GM18870 (cell line): ENCODE results near the gene CCNL1.
A peak's percentile ranks its signal among the peaks of the same experiment; 100 is the strongest.
"Not testable (repeated sequence)": the region's sequence is repeated elsewhere in the genome, so short reads cannot be mapped to it uniquely, and the experiment has no call there.

ENCODE experiments used
- ATAC-seq: cut with Tn5 transposase; IDR thresholded peaks from one replicate; pipeline ENCODE4 v1.9.1; 2021; ENCODE audit warnings: moderate library complexity; ENCODE audit not compliant: unreplicated experiment

CCNL1 gene

DNA sequence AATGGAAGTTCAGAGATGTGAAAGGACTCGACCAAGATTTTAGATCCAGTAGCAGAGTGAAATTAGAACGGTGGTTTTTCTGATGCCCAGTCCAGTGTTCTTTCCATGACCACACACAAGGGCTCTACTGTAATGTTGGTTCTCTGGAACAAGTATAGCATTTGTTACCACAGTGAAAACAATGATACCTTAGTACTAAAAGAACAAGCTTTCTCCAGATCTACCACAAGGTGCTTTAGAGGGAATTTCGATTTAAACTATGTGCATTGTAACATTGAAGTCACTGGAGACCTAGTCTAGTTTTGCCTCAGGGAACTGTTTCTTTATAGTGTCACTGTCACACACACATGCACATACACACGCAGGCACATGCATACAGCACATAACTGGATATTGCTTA lies 12.8 kb upstream of the CCNL1 start:
- no peak for ATAC-seq

DNA sequence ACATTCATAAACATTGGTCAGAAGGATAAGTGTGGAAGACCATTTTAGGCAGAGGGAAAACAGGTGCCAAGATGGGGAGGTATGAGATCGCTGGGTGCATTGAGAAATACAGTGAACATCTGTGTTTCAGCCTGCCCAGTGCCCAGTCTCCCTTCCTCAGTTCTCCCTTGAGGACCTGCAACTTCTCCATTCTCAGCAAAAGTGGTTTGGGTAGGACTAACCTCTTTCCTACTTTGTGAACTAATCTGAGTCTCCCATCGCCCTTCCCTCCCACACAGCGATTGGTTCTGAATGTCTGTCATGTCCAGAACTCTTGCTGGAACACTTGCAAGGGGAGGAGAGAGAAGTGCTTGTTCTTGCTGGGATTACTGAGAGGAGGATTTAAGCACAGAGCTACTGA lies 10.9 kb upstream of the CCNL1 start:
- ATAC-seq = no peak

DNA sequence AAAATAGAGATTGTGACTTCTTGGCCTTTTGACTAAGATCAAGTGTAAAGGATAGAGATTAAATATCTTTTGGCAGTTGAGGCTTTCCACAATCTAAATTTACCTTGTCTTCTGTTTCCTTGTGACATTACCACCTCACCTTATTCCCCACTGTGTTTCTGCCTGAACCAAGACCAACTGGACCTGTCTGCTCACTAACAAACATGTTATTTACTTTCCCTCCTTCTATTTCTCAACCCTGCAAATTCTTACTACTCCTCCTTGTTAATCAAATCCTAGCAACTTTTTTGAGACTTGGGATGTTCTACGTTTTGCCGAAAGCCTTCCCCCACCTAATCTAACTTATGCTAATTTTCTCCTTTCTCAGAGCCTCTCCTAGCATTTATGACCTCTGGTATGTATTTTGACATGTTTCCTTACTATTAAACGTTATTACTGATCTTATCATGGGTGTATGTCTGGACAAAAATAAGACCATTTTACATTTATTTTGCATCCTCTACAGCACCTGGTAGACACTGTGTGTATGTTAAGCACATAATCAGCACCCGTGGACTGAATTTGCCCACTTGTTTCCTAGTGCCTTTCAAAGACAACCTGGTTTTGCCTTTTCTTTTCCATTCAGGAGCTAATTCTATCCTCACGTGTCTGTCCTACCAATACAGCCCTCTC lies 7.6 kb upstream of the CCNL1 start:
- no peak for ATAC-seq

DNA sequence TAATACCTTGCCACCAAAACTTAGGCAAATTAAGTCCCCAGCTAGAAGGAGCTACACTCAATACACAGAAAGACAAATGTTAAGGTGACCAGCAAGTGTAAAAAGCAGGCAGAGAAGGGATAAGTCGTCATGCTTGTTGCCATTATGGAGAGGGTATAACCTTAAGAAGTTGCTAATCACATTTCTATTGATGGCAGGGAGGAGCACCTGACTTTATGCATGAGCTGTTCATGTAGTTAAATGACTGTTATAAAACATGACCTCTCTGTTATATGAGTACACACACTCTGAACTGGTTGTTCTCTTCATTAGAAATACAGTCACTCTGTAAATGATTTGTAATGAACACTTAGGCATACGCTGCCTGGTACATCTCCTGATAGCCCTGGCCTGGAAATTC lies 6.6 kb upstream of the CCNL1 start:
- ATAC-seq = peak; percentile 81

DNA sequence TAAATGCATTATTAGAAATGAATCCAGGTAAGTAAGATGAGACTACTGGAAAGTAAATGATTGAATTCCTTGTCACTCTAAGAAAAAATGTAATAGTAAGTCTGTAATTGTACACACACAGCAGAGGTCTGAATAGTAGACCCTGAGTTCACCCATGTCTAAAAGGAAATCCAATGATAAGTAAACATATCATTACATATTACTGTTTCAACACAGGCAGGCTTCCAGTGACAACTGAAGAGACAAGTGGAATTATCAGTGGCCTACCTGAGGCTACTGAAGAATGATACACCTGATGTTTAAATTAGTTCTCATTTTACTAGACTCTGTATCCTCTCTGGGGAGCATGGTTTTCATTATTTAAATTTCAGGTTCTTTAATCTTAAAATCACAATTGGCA lies 6.2 kb upstream of the CCNL1 start:
- ATAC-seq = no peak

DNA sequence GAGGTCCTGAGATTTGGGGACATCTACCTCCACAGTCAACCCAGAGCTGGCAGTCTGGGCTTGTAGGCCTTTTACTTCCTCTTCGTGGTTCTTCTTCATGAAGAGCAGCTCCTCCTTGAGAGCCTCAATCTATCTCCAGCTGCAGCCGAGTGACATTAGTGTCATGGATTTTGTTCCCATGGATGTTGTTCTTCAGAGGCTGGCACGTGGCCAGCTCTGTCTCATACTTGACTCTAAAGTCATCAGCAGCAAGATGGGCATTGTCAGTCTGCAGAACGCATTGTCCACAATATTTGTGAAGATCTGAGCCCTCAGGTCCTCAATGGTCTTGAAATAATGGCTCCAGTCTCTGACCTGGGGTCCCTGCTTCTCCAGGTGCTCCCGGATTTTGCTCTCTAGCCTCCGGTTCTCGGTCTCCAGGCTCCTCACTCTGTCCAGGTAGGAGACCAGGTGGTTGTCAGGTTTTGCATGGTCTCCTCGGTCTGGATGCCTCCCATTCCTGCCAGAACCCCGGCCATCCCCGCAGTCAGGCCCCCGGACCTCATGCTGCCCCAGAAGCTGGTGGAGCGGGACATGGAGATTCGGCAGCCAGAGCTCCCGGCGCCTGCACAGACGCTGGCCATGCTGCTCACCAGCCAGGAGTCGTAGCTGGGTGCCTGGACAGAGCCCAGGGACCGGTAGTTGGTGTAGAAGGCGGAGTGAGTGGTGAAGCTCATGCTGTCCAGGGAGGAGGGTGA lies 3.4 kb upstream of the CCNL1 start:
- ATAC-seq = no peak

DNA sequence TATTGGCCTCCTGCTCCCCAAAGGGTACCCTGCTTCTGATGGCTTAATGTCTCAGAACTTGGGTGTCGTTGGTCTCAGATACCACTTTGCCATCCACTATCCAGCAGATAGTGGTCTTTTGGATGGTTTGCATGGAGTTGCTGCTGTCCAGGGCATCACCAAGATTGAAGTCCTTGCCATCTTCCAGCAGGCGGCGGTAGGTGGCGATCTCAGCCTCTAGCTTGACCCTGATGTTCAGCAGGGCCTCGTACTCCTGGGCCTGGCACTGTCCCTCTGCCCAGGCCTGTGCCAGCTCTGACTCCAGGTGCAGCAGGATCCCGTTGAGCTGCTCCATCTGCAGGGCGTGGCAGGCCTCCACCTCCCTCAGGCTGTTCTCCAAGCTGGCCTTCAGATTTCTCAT lies 2.7 kb upstream of the CCNL1 start:
- not testable (repeated sequence) for ATAC-seq

DNA sequence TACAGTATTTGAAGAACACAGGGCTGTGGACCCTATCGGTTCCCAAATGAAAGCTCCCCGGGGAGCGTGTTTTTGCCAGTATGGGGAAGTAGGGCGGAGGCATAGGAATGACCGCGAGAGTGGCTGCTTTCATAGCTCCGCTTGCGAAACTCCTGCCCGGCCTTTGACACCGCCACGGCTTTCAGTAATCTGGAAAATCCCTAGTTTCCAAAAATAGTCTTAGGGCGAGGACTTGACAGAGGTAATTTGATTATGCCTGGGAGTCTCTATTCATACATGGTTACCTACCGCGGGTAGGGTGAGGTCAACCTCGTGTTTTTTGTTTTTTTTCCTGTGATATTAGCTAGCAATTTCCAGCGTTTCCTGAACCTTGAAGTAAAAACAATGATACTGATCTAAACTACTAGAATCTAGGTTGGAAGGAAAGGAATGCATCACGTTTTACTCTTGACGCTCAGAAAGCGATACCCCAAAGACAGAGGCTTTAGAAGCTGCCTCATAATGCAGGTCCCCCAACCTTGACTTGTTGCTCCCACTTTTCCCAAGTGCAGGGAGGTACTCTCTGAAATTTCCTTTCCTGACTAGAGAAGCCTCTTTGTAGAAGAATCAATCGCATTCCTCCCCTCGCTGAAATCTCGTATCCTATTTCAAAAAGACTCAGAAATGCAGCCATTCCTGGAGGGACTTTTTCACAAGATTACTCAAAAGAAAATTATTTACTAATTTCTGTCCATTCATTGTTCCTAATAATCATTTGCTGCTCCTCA lies 894 bp upstream of the CCNL1 start:
- peak; percentile 37 for ATAC-seq

DNA sequence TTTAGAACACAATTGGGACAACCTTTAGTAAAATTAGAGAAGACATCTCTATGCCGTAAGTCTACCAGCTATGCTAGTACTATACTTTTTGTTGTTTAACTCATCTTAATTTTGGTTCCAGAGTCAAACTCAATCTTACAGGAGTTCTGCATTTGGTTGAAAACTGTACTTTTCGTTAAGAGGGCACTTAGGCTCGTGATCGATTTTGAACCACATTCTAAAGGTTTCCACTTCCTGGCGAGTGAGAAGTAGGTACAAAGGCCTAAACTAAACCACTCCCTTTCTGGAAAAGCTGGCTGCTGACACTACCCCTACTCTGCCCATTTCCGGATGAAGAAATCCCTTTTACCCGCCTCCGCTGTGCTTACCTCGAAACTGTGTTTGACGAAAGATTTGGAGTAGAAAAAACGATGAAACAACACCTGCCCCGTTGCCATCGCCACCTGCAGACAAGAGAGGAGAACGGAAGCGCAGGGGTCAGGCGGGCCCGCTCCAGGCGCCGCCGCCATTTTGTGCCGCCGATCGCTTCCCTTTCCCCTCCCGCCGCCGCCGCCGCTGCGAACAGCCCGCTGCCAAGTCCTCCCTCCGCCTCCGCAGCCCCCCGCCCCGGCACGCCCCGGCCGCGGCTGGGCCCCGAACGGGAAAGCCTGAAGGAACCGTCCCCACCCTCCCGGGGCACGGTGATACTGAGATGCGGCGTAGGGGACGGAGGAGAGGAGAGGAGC lies 748 bp downstream of the CCNL1 start:
- peak; percentile 30 for ATAC-seq

DNA sequence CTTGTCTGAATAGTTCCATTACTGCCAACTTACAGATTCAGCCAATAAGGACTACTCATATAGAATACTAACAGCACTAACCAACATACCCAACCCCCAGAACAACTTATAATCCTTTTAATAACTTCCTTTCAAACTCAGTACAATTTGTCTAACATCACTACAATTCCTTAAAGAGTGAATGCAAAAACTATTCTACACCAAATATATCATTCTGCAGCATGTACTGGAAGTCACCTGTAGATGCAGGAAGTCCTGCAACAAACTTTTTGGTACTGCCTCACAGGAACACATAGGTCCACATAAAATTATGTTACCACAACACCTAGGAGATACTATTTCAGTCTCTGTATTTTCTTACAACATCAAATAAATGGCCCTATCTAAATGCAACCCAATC lies 2.1 kb downstream of the CCNL1 start:
- ATAC-seq = no peak

DNA sequence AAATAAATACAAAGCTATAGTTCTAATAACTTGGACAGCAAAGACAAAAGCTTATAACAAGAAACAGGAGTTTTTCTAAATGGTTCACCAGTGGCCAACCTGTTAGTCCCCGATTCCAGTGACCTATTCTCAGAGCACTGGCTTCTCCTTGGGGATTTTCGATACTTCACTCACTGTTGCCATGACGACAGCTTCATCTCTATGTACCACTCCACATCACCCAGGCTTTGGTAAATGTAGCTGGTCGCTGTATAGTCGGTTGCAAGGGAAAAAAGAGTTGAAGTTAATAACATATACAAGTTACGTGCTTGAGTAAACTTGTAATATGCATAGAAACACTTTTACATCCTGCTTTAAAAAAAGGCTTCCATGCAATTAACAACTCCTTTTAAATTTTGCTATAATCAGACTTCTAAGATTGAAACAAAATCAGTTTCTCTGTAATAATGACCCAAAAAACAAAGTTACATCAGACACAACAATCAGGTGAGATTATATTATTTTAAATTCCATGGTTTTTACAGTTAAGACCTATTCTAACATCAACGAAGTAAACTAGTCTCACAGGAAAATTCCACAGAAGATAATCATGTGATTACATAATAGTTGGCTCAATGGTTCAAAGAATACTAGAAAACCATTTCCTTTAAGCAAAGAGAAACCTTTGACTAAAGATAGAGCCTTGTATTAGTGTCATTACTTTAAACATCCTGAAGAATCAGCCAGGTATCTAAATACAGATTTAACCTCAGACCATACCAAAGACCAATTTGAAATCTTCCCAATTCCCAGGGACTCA lies 2.9 kb downstream of the CCNL1 start:
- ATAC-seq = no peak

DNA sequence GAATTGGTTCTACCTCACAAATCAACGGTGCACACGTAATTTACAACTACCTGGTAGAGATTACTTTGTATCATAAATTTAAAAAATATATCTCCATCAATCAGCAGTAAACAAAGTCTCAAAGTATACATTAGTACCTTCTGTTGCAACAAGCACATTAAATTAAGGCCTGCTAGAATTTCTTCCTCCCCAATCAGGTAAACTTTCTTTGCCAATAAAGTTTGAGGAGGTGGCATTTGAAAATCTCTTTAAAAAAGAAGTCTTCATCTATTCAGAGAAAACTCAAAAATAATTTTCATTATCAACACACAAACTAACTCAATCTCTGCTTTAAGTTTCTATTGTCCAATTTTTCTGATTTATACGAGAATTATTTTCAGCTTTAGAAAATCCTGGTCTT lies 4.4 kb downstream of the CCNL1 start:
- no peak for ATAC-seq

DNA sequence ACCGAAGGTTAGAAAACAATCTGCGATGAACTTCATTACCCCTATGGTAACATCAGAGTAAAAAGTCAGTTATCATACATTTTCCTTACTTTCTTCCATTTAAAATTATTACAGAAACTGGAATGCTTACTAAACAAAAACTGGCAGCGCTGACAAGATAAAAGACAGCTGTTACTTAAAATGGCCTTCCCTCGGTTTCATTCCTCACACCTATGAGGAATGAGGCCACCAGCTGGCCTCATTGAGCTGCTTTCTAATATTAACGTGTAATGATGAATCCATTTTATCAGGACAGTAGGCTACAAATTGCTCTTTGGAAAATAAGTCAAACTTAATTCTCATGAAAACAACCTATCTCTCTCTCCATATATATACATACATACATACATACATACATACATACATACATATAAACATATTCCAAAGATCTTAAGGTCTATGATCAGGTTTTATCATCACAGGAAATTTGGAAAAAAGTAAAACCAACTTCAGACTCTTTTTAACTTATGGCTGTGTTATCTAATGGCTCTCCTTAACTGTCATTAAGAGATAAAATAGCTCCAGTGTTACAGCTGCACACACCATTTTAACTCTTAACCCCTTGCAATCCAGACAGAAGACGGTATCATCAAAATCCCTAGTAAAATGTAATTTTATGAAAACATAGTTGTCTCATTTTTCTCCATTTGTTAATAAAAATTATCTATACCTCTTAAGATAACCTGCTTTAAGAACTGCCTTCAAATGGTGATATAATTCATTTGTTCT lies 5.2 kb downstream of the CCNL1 start:
- ATAC-seq = no peak

DNA sequence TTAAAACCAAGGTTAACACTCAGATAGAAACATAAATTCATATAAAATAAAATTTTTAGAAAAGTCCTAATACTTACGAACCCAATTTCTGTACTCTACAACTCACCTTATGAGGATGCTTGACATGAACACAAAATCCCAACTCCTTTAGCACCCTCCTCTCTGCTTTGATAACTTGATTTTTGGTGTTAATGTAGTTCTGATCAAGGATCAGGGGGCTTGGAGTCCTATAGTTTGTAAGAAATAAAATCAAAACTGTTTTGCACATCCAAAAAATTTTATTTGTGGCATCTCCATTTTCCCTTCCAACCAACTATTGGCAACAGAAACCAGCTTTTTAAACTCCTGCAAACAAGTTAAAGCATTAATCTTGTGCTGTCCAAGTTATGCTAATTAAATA lies 7.0 kb downstream of the CCNL1 start:
- no peak for ATAC-seq

DNA sequence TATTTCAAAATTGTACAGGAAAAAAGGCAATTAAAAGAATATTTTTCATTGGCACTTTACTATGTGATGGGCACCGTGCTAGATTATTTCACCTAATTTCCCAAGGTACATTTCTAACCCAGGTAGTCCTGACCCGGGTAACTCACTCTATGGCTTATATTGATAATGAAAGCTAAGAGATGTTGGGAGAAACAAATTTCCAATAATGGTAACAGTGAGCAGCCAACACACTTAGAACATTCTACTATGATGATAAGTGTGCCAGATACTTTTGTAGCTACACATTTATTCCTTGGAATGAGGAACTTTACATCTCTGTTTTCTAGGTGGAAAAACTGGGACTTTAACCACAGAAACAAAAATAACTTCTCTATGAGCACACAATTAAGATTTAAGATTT lies 7.5 kb downstream of the CCNL1 start:
- no peak for ATAC-seq

DNA sequence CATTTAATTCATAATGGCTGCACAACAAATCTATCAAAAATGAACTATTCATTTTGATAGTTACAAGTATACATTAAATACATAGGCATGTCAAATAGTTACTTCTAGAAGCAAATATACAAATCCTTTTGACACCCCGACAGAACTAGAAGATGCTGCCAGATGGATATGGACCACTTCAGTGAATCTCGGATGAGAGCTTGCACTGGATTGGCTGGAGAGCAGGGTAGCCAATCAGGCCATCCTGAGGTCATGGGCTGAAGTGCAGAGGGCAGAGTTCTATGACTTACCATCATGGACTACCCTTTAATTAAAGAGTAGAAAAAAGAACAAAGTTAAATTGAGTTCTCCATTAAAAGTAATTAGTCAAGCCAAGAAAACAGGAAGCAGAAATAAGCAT lies 8.3 kb downstream of the CCNL1 start:
- no peak for ATAC-seq

DNA sequence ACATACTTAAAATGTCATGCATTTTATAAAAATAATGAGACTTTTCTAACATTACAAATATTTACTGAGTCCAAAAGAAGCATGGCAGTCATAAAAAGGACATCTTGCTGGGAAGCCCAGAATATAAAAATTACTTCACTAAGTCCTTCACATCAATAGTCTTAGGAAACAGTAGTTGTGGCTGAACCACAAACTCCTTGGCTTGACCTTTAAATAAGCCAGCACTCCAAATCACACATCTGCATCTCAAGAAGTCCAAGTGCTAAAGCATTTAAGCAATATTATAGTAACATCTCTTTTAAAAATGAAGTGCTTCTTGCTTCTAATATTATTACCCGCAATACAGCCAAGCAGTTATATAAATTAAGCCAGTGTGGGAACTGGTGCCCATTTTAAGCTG lies 8.8 kb downstream of the CCNL1 start:
- no peak for ATAC-seq

DNA sequence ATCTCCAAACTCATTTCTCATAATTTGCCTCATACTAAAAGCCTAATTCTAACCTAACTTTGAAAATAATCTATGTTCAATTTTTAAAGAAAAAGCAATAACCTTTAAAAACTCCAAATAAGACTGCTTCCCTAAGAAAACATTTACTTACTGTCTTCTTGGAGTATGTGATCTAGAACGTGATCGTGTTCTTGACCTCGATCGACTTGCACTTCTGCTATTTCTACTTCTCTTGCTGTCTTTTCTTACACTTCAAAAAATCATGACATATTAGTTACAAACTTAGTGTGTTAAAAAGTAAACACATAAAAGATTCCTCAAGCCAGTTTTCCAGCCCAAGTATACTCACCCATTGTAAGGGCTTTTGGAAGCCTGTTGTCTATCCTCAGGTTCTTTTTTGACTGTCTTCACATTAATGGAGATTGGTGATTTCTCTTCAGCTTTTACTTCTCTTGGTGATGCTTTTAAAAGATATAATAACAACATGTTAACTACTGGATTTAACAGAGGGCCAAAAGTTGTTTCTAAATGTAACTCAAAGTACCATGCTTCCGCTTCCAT lies 10.7 kb downstream of the CCNL1 start:
- ATAC-seq = no peak

DNA sequence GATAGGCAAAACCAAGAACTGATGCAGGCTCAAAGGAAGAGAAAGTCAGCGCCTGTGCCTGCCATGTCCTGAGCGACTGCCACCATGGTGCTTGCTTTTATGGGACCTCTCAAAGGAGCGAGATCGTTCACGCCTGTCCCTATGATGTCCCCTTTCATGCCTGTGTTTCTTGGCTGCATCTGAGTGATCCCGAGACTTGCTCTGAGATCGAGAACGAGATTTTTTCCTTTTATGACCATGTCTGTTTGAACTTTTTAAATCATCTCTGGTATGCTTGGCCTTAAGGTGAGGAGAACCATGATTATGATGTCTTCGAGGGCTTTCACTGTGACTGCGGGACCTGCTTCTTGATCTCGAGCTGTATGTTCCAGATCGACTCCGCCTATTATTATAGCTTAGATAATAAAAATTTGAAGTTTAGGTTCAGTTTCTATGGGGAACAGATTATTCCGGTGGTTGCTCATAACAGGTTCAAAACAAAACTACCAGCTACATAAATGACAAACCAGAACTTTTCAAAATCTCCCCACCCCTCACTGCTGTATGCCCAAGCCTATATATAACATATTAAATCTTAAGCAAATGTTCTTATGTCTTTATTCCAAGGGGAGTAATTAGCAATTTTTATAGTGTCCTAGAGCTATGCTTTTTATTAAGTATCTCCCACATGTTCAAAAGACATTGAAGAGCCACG lies 11.6 kb downstream of the CCNL1 start:
- no peak for ATAC-seq
